Measurements from ENCODE around the gene CD34.

DNA sequence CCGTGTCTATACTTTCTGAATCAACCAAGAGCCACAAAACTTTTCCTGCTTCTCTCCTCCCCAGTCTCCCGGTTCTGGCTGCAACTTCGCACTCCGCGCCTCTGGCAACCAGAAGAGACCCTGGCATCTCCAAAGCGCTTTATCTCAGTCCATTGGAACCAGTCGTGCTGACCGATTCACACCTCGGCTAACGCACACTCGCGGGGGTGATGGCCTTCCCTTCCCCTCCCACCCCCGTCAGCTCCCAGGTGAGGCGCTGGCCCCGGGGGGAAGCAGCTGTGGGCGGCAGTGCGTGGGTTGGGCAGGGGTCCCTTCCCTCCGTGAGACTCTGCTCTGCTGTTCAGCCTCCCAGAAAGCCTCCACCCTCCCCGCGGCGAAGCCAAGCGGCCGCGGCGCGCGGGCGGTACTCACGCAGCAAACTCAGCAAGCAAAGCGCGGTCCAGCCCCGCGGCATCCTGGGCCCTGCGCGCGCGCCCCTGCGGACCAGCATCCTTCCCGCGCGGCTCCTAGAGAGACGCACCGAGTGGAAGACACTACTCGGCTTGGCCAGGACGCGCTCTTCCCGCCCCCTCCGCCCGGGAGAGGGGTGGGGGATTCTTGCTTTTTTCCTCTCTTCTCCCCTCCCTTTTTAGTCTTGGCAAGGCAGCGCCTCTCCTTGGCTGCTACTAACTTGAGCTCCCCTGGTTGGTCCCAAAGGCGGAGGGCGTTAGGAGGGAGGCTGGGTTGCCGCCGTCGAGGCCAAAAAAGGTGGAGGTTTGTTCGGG lies at the start of gene CD34:
- TF ChIP-seq POLR2A (IDR thresholded peaks at IDR 0.05; ENCODE audit: low read length) (no peak), GATA1 (IDR thresholded peaks at IDR 0.05; ENCODE audit: low read depth, low read length) (no peak)
